ENCODE results near the gene PLA2G5.

The PLA2G5 gene

GRCh38 chr1:20119347-20119746 is 49.4 kb downstream of the PLA2G5 start, which contains the start of gene PLA2G2D:
PLA2G2D (minus strand) TSS chr1:20119536; CDS start chr1:20119498, 38 bp downstream.
- no peak for TF ChIP-seq CTCF (IDR thresholded peaks at IDR 0.05; ENCODE audit: low read depth, low read length)
- in situ Hi-C loops (cut with HindIII; ENCODE audit: low sequenced_read_pairs) = no loop called here
- H3K4me3 ChIP-seq (ENCODE audit: low read depth, low read length) = no peak within 1 kb of the TSS
- DNase-seq (ENCODE audit: low read depth, low spot score) = no peak

GRCh38 chr1:20120796-20121195 is 50.8 kb downstream of the PLA2G5 start:
- in situ Hi-C loops (cut with HindIII; ENCODE audit: low sequenced_read_pairs) = no loop called here
- DNase-seq (ENCODE audit: low read depth, low spot score) = no peak

GRCh38 chr1:20123722-20124455 is 53.9 kb downstream of the PLA2G5 start:
- DNase-seq (ENCODE audit: low read depth, low spot score) = peak; percentile 27
- TF ChIP-seq CTCF (IDR thresholded peaks at IDR 0.05; ENCODE audit: low read depth, low read length) = no peak
- no peak overlapping the region for H3K4me3 ChIP-seq (ENCODE audit: low read depth, low read length)
- in situ Hi-C loops (cut with HindIII; ENCODE audit: low sequenced_read_pairs) = no loop called here

More at GRCh38 chr1:20120796-20121195, 50.8 kb downstream of the PLA2G5 start:
- no peak for TF ChIP-seq CTCF (IDR thresholded peaks at IDR 0.05; ENCODE audit: low read depth, low read length)
- H3K4me3 ChIP-seq (ENCODE audit: low read depth, low read length) = no peak overlapping the region

DNA sequence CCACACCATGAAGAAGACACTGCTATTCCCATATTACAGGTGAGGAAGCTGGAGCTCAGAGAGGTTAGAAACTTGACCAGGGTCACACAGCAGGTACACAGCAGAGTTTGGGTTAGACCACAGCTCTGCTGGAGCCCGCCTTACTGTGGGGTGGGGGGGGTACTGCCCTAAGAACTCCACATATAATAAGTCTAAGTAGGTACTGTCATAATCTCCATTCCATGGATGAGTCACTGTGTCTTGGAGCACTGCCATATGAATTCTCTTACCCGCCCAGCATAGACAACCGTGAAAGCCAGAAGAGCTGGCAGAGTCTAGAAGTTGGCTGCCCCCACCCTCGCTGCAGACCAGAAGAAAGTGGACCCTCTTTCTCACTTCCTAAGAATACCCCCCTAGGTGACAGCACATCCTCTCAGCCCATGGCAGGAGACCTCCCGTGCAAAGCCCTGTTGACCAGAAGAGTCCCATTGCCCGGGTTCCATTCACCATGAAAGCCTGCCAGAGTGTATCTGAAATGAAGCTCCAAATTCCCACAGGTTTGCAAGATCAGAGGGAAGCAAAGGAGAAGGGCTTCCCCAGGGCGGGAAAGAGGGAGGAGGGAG is 54.6 kb downstream of the PLA2G5 start:
- no peak for TF ChIP-seq CTCF (IDR thresholded peaks at IDR 0.05; ENCODE audit: low read depth, low read length)
- no peak overlapping the region for H3K4me3 ChIP-seq (ENCODE audit: low read depth, low read length)
- in situ Hi-C loops (cut with HindIII; ENCODE audit: low sequenced_read_pairs) = no loop called here
- DNase-seq (ENCODE audit: low read depth, low spot score) = peak; percentile 77

GRCh38 chr1:20125100-20125499 is 55.1 kb downstream of the PLA2G5 start:
- no peak for DNase-seq (ENCODE audit: low read depth, low spot score)
- H3K4me3 ChIP-seq (ENCODE audit: low read depth, low read length) = no peak overlapping the region
- no peak for TF ChIP-seq CTCF (IDR thresholded peaks at IDR 0.05; ENCODE audit: low read depth, low read length)
- in situ Hi-C loops (cut with HindIII; ENCODE audit: low sequenced_read_pairs) = no loop called here

- DNase-seq (ENCODE audit: low read depth, low spot score) = no peak
- TF ChIP-seq CTCF (IDR thresholded peaks at IDR 0.05; ENCODE audit: low read depth, low read length) = no peak
- in situ Hi-C loops (cut with HindIII; ENCODE audit: low sequenced_read_pairs) = no loop called here
- H3K4me3 ChIP-seq (ENCODE audit: low read depth, low read length) = no peak overlapping the region
Measured at GRCh38 chr1:20126041-20126805, 56.2 kb downstream of the PLA2G5 start.
